HCT116 (cell line): ENCODE measurements around the gene TFAP2D. TPM values are rescaled to one million over a fixed set of nuclear protein-coding genes. Genes with fewer than 3 reads are reported as not detected.

Experiments
- ATAC-seq: fragments of 200-7000 bp; cut with Tn5 transposase; 2 replicates; pipeline ENCODE4 v1.9.1; 2020; ENCODE audit warnings: mild to moderate bottlenecking, moderate library complexity
- BruUV-seq: library from RNA; stranded (reverse); fragments of 400-500 nt; replicated peaks from 2 replicates; lab custom pipeline; 2021; lab: Mats Ljungman, UMichigan
- CTCF ChIA-PET: fragments of 300-600 bp; sonication (Branson Sonifier 250); formaldehyde crosslinking; loops from one replicate; lab custom pipeline; 2021; ENCODE audit warnings: antibody characterized with exemption; lab: Charles Lee
- POLR2A ChIA-PET: fragments of 300-600, 350-600 bp; sonication (Branson Sonifier 250); formaldehyde crosslinking; loops from one replicate; lab custom pipeline; 2021; ENCODE audit warnings: antibody characterized with exemption; lab: Charles Lee
- RAD21 ChIA-PET, 2 experiments: fragments of 300-600 bp; sonication (Branson Sonifier 250); formaldehyde crosslinking; loops; one replicate each; lab custom pipeline; 2023; ENCODE audit warnings: low total read pairs in 2 of 2; ENCODE audit not compliant: uncharacterized antibody in 2 of 2, unreplicated experiment in 2 of 2, low non-redundant PET in 1 of 2; lab: Charles Lee
- DNase-seq: peaks from one replicate; pipeline ENCODE4 v3.0.0-alpha.2; 2010; ENCODE audit warnings: low read depth, low spot score
- H2AFZ ChIP-seq: fragments of 200-600 bp; shearing (Covaris generic), sonication (generic); 2 replicates; pipeline ENCODE4 v1.6.1; 2017; ENCODE audit warnings: low read depth, mixed run types, mixed read lengths, antibody characterized with exemption, low read length; ENCODE audit not compliant: poor library complexity, severe bottlenecking
- H3K27ac ChIP-seq: 2 replicates; pipeline ENCODE4 v1.5.1; 2012; ENCODE audit warnings: low read depth, low read length
- H3K27me3 ChIP-seq: fragments of 200-600 bp; sonication (generic); 2 replicates; pipeline ENCODE4 v1.6.1; 2016; ENCODE audit warnings: mixed run types, low read length, mixed read lengths; ENCODE audit not compliant: insufficient read depth
- H3K36me3 ChIP-seq, 2 experiments: fragments of 200-500 bp in 1 of 2; fragments of 200-600 bp in 1 of 2; sonication (Bioruptor generic) in 1 of 2; sonication (generic) in 1 of 2; 2 replicates each; pipeline versions ENCODE4 v1.5.1 to v1.6.1; 2014 to 2016; ENCODE audit warnings: low read length in 2 of 2, inconsistent platforms in 1 of 2, mixed read lengths in 1 of 2, mixed run types in 1 of 2; ENCODE audit not compliant: insufficient read depth in 2 of 2, control insufficient read depth in 1 of 2
- H3K4me1 ChIP-seq, 2 experiments: fragments of 200-600 bp in 1 of 2; sonication (generic) in 1 of 2; 2 replicates each; pipeline versions ENCODE4 v1.5.1 to v1.6.1; 2012 to 2017; ENCODE audit warnings: low read length in 2 of 2, inconsistent platforms in 1 of 2, mild to moderate bottlenecking in 1 of 2, mixed read lengths in 1 of 2, mixed run types in 1 of 2, moderate library complexity in 1 of 2; ENCODE audit not compliant: insufficient read depth in 2 of 2, control insufficient read depth in 1 of 2
- H3K4me2 ChIP-seq: fragments of 200-600 bp; sonication (generic); 2 replicates; pipeline ENCODE4 v1.6.1; 2017; ENCODE audit warnings: mixed run types, low read length, mixed read lengths
- H3K4me3 ChIP-seq, 2 experiments: fragments of 200-600 bp in 1 of 2; sonication (generic) in 1 of 2; replicated peaks in 1 of 2; 2 replicates each; pipeline ENCODE4 v1.5.1; 2011 to 2016; ENCODE audit warnings: low read length in 2 of 2, control low read depth in 1 of 2, low read depth in 1 of 2, mild to moderate bottlenecking in 1 of 2, mixed read lengths in 1 of 2, mixed run types in 1 of 2
- H3K79me2 ChIP-seq: fragments of 200-600 bp; sonication (generic); 2 replicates; pipeline ENCODE4 v1.6.1; 2017; ENCODE audit warnings: mild to moderate bottlenecking, mixed run types, low read length, moderate library complexity, mixed read lengths; ENCODE audit not compliant: insufficient read depth
- H3K9ac ChIP-seq: fragments of 200-600 bp; sonication (generic); 2 replicates; pipeline ENCODE4 v1.6.1; 2016; ENCODE audit warnings: low read length, mixed read lengths
- H3K9me2 ChIP-seq: fragments of 200-600 bp; sonication (generic), shearing (Covaris generic); 2 replicates; pipeline ENCODE4 v1.6.1; 2017; ENCODE audit warnings: mixed run types, mild to moderate bottlenecking, moderate library complexity; ENCODE audit not compliant: insufficient read depth
- H3K9me3 ChIP-seq, 2 experiments: fragments of 200-500 bp in 1 of 2; fragments of 200-600 bp in 1 of 2; sonication (Bioruptor generic) in 1 of 2; sonication (generic) in 1 of 2; 2 replicates each; pipeline ENCODE4 v1.6.1; 2014 to 2017; ENCODE audit warnings: low read length in 2 of 2, mixed read lengths in 2 of 2, inconsistent platforms in 1 of 2, low read depth in 1 of 2, mild to moderate bottlenecking in 1 of 2, mixed run types in 1 of 2, moderate library complexity in 1 of 2; ENCODE audit not compliant: control insufficient read depth in 1 of 2, insufficient read depth in 1 of 2
- H4K20me1 ChIP-seq: fragments of 200-600 bp; sonication (generic), shearing (Covaris generic); 2 replicates; pipeline ENCODE4 v1.6.1; 2017; ENCODE audit warnings: mixed run types, mild to moderate bottlenecking, moderate library complexity; ENCODE audit not compliant: insufficient read depth
- CEBPB ChIP-seq: IDR thresholded peaks from 2 replicates; pipeline ENCODE4 v1.6.1; 2012; ENCODE audit warnings: low read depth
- ELF1 ChIP-seq: IDR thresholded peaks from 2 replicates; pipeline ENCODE4 v1.6.1; 2012; ENCODE audit warnings: low read depth, borderline replicate concordance
- EZH2 ChIP-seq: fragments of 200-600 bp; sonication (generic); IDR thresholded peaks from 2 replicates; pipeline ENCODE4 v1.6.1; 2017; ENCODE audit warnings: antibody characterized with exemption, mixed run types
- FOSL1 ChIP-seq: IDR thresholded peaks from 2 replicates; pipeline ENCODE4 v1.6.1; 2012; ENCODE audit warnings: low read depth
- JUND ChIP-seq: IDR thresholded peaks from 2 replicates; pipeline ENCODE4 v1.6.1; 2012
- RAD21 ChIP-seq: IDR thresholded peaks from 2 replicates; pipeline ENCODE4 v1.6.1; 2012; ENCODE audit warnings: low read depth, mild to moderate bottlenecking
- SIN3A ChIP-seq: IDR thresholded peaks from 2 replicates; pipeline ENCODE4 v1.6.1; 2012; ENCODE audit warnings: low read depth
- SP1 ChIP-seq: IDR thresholded peaks from 2 replicates; pipeline ENCODE4 v1.6.1; 2012; ENCODE audit warnings: low read depth
- SRF ChIP-seq: IDR thresholded peaks from 2 replicates; pipeline ENCODE4 v1.6.1; 2012; ENCODE audit warnings: low read depth
- TCF7L2 ChIP-seq: IDR thresholded peaks from 2 replicates; pipeline ENCODE4 v1.7.0; 2011; ENCODE audit warnings: borderline replicate concordance, inconsistent platforms; ENCODE audit not compliant: insufficient read depth, insufficient read length; ENCODE audit errors: extremely low read depth
- YY1 ChIP-seq: IDR thresholded peaks from 2 replicates; pipeline ENCODE4 v1.6.1; 2011; ENCODE audit warnings: low read length, low read depth, moderate library complexity, mild to moderate bottlenecking; ENCODE audit not compliant: insufficient replicate concordance; ENCODE audit errors: extremely low read depth
- ZFX ChIP-seq: fragments of 450-650 bp; IDR thresholded peaks from 2 replicates; pipeline ENCODE4 v1.6.1; 2017
- ZNF274 ChIP-seq: fragments of 200-500 bp; sonication (Bioruptor generic); IDR thresholded peaks from 2 replicates; pipeline ENCODE4 v1.6.1; 2014; ENCODE audit warnings: mild to moderate bottlenecking, low read depth, low read length, inconsistent platforms
- intact Hi-C: fragments of 100-400 bp; cut with micrococcal nuclease; formaldehyde crosslinking; loops from 2 replicates; pipeline ENCODE4 v1.10.0; 2022
- total RNA-seq: library from RNA; stranded (reverse); gene quantifications from one replicate; pipeline ENCODE4 v1.2.1, GENCODE V29; 2021; ENCODE audit not compliant: unreplicated experiment
- TF ChIP-seq, protein P1 (sequence below), 3 experiments: fragments of 200-600 bp in 1 of 3; sonication (generic) in 1 of 3; IDR thresholded peaks in 2 of 3; conservative IDR thresholded peaks in 1 of 3; 2 replicates each; pipeline ENCODE4 v1.5.1; 2012 to 2017; ENCODE audit warnings: low read depth in 2 of 3, low read length in 2 of 3, antibody characterized with exemption in 1 of 3, borderline replicate concordance in 1 of 3, control low read depth in 1 of 3, mild to moderate bottlenecking in 1 of 3, mixed read lengths in 1 of 3, mixed run types in 1 of 3, moderate library complexity in 1 of 3; ENCODE audit not compliant: insufficient read depth in 1 of 3
- TF ChIP-seq, protein P2 (sequence below): IDR thresholded peaks from 2 replicates; pipeline ENCODE4 v1.6.1; 2012
- TF ChIP-seq, protein P3 (sequence below): IDR thresholded peaks from 2 replicates; pipeline ENCODE4 v1.6.1; 2012
- TF ChIP-seq, protein P4 (sequence below): IDR thresholded peaks from 2 replicates; pipeline ENCODE4 v1.6.1; 2012; ENCODE audit warnings: low read depth
- TF ChIP-seq, protein P5 (sequence below): IDR thresholded peaks from 2 replicates; pipeline ENCODE4 v1.6.1; 2011; ENCODE audit warnings: mild to moderate bottlenecking, low read length, moderate library complexity; ENCODE audit not compliant: insufficient replicate concordance; ENCODE audit errors: extremely low read depth

TFAP2D gene
- total RNA-seq, 1 experiment from 2014 or later, result not detected

DNA sequence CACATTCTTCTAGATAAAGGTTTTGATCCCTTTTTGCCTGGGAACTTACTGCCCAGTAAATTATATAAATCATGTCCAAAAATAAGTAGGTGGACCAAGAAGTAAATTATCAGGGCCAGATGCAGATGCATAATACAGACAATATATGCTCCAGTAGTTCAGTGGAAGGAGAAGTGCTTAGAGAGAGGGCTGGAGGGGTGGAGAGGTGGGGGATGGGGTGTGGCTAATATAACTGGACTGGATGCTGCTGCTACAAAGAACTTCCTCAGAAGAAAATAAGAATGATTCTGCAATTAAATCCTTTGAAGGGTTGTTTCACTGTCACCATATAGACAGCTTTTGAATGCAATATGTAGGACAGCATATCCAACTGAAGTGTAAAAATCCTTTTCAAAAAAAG, 14.8 kb upstream of the TFAP2D start:
- Histone ChIP-seq H3K4me1 (no peaks in the 10 kb centered on the region), H3K79me2 (no peaks in the 10 kb centered on the region), H2AFZ (no peak overlapping the region), H3K27ac (no peak overlapping the region), H4K20me1 (no peaks in the 10 kb centered on the region), H3K36me3 (no peaks in the 10 kb centered on the region), H3K9ac (no peak overlapping the region), H3K27me3 (no peaks in the 10 kb centered on the region), H3K4me3 (no peak overlapping the region), H3K9me2 (no peaks in the 10 kb centered on the region), H3K9me3 (peaks cover 0 to 11% of the 10 kb centered on the region in 2 experiments; a peak in 2 of 4 replicates), H3K4me2 (no peak overlapping the region)
- no TSS peak for BruUV-seq
- intact Hi-C loops, result no loop called here
- ChIA-PET POLR2A (no interaction called here), CTCF (no interaction called here), RAD21 (no interaction called here)
- no peak for ATAC-seq
- no peak for DNase-seq
- TF ChIP-seq TCF7L2, result no peak
- TF ChIP-seq, protein P1, sequence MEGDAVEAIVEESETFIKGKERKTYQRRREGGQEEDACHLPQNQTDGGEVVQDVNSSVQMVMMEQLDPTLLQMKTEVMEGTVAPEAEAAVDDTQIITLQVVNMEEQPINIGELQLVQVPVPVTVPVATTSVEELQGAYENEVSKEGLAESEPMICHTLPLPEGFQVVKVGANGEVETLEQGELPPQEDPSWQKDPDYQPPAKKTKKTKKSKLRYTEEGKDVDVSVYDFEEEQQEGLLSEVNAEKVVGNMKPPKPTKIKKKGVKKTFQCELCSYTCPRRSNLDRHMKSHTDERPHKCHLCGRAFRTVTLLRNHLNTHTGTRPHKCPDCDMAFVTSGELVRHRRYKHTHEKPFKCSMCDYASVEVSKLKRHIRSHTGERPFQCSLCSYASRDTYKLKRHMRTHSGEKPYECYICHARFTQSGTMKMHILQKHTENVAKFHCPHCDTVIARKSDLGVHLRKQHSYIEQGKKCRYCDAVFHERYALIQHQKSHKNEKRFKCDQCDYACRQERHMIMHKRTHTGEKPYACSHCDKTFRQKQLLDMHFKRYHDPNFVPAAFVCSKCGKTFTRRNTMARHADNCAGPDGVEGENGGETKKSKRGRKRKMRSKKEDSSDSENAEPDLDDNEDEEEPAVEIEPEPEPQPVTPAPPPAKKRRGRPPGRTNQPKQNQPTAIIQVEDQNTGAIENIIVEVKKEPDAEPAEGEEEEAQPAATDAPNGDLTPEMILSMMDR (IDR thresholded peaks at IDR 0.05 in 2 of 3, conservative IDR thresholded peaks at IDR 0.05 in 1 of 3; ENCODE audit: borderline replicate concordance in 1 of 3, insufficient read depth in 1 of 3, low read depth in 2 of 3, low read length in 2 of 3), result no peak
- no peak for TF ChIP-seq RAD21
- no peak for TF ChIP-seq ELF1
- TF ChIP-seq, protein P2, sequence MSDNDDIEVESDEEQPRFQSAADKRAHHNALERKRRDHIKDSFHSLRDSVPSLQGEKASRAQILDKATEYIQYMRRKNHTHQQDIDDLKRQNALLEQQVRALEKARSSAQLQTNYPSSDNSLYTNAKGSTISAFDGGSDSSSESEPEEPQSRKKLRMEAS, result no peak
- TF ChIP-seq SIN3A, result no peak
- no peak for TF ChIP-seq JUND
- TF ChIP-seq YY1, result no peak
- TF ChIP-seq, protein P3, sequence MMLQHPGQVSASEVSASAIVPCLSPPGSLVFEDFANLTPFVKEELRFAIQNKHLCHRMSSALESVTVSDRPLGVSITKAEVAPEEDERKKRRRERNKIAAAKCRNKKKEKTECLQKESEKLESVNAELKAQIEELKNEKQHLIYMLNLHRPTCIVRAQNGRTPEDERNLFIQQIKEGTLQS, result no peak
- TF ChIP-seq SP1, result no peak
- TF ChIP-seq CEBPB, result no peak
- TF ChIP-seq, protein P4, sequence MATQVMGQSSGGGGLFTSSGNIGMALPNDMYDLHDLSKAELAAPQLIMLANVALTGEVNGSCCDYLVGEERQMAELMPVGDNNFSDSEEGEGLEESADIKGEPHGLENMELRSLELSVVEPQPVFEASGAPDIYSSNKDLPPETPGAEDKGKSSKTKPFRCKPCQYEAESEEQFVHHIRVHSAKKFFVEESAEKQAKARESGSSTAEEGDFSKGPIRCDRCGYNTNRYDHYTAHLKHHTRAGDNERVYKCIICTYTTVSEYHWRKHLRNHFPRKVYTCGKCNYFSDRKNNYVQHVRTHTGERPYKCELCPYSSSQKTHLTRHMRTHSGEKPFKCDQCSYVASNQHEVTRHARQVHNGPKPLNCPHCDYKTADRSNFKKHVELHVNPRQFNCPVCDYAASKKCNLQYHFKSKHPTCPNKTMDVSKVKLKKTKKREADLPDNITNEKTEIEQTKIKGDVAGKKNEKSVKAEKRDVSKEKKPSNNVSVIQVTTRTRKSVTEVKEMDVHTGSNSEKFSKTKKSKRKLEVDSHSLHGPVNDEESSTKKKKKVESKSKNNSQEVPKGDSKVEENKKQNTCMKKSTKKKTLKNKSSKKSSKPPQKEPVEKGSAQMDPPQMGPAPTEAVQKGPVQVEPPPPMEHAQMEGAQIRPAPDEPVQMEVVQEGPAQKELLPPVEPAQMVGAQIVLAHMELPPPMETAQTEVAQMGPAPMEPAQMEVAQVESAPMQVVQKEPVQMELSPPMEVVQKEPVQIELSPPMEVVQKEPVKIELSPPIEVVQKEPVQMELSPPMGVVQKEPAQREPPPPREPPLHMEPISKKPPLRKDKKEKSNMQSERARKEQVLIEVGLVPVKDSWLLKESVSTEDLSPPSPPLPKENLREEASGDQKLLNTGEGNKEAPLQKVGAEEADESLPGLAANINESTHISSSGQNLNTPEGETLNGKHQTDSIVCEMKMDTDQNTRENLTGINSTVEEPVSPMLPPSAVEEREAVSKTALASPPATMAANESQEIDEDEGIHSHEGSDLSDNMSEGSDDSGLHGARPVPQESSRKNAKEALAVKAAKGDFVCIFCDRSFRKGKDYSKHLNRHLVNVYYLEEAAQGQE, result no peak
- no peak for TF ChIP-seq SRF
- TF ChIP-seq ZFX, result no peak
- no peak for TF ChIP-seq FOSL1
- TF ChIP-seq, protein P5, sequence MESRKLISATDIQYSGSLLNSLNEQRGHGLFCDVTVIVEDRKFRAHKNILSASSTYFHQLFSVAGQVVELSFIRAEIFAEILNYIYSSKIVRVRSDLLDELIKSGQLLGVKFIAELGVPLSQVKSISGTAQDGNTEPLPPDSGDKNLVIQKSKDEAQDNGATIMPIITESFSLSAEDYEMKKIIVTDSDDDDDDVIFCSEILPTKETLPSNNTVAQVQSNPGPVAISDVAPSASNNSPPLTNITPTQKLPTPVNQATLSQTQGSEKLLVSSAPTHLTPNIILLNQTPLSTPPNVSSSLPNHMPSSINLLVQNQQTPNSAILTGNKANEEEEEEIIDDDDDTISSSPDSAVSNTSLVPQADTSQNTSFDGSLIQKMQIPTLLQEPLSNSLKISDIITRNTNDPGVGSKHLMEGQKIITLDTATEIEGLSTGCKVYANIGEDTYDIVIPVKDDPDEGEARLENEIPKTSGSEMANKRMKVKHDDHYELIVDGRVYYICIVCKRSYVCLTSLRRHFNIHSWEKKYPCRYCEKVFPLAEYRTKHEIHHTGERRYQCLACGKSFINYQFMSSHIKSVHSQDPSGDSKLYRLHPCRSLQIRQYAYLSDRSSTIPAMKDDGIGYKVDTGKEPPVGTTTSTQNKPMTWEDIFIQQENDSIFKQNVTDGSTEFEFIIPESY, result no peak
- no peak for TF ChIP-seq ZNF274
- TF ChIP-seq EZH2, result no peak
